HEK293 (cell line): ENCODE measurements around the gene MICAL3.
"Not testable (repeated sequence)": the region's sequence is repeated elsewhere in the genome, so short reads cannot be mapped to it uniquely, and the experiment has no call there.

Source experiments
- ZNF514 ChIP-seq: fragments of 450-650 bp; formaldehyde crosslinking; IDR thresholded peaks from 2 replicates; pipeline ENCODE4 v1.5.1; 2016; ENCODE audit warnings: missing biosample characterization, missing genetic modification characterization
- ZNF549 ChIP-seq: fragments of 450-650 bp; IDR thresholded peaks from 2 replicates; pipeline ENCODE4 v1.5.1; 2018; ENCODE audit warnings: missing biosample characterization, missing genetic modification characterization, mild to moderate bottlenecking, inconsistent platforms, moderate library complexity
- ZNF843 ChIP-seq: fragments of 450-650 bp; formaldehyde crosslinking; IDR thresholded peaks from 2 replicates; pipeline ENCODE4 v1.5.1; 2016; ENCODE audit warnings: missing biosample characterization, missing genetic modification characterization
- TF ChIP-seq, protein P1 (sequence below): fragments of 450-650 bp; formaldehyde crosslinking; IDR thresholded peaks from 2 replicates; pipeline ENCODE4 v1.5.1; 2016; ENCODE audit warnings: missing biosample characterization, missing genetic modification characterization
- TF ChIP-seq, protein P2 (sequence below): fragments of 450-650 bp; formaldehyde crosslinking; IDR thresholded peaks from 2 replicates; pipeline ENCODE4 v1.5.1; 2016; ENCODE audit warnings: missing biosample characterization, missing genetic modification characterization
- TF ChIP-seq, protein P3 (sequence below): fragments of 450-650 bp; formaldehyde crosslinking; IDR thresholded peaks from 2 replicates; pipeline ENCODE4 v1.5.1; 2016; ENCODE audit warnings: missing biosample characterization, missing genetic modification characterization
- TF ChIP-seq, protein P4 (sequence below): fragments of 450-650 bp; formaldehyde crosslinking; IDR thresholded peaks from 2 replicates; pipeline ENCODE4 v1.5.1; 2016; ENCODE audit warnings: missing biosample characterization, missing genetic modification characterization
- TF ChIP-seq, protein P5 (sequence below): fragments of 450-650 bp; formaldehyde crosslinking; IDR thresholded peaks from 2 replicates; pipeline ENCODE4 v1.5.1; 2016; ENCODE audit warnings: missing biosample characterization, missing genetic modification characterization
- TF ChIP-seq, protein P6 (sequence below): fragments of 450-650 bp; formaldehyde crosslinking; optimal IDR thresholded peaks from 2 replicates; pipeline ENCODE3; 2016; ENCODE audit warnings: missing biosample characterization, mild to moderate bottlenecking, missing genetic modification characterization

DNA sequence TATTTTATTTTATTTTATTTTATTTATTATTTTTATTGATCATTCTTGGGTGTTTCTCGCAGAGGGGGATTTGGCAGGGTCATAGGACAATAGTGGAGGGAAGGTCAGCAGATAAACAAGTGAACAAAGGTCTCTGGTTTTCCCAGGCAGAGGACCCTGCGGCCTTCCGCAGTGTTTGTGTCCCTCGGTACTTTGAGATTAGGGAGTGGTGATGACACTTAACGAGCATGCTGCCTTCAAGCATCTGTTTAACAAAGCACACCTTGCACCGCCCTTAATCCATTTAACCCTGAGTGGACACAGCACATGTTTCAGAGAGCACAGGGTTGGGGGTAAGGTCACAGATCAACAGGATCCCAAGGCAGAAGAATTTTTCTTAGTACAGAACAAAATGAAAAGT, 16.5 kb upstream of the MICAL3 start:
- TF ChIP-seq, protein P1, sequence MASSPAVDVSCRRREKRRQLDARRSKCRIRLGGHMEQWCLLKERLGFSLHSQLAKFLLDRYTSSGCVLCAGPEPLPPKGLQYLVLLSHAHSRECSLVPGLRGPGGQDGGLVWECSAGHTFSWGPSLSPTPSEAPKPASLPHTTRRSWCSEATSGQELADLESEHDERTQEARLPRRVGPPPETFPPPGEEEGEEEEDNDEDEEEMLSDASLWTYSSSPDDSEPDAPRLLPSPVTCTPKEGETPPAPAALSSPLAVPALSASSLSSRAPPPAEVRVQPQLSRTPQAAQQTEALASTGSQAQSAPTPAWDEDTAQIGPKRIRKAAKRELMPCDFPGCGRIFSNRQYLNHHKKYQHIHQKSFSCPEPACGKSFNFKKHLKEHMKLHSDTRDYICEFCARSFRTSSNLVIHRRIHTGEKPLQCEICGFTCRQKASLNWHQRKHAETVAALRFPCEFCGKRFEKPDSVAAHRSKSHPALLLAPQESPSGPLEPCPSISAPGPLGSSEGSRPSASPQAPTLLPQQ, result not testable (repeated sequence)
- TF ChIP-seq, protein P2, sequence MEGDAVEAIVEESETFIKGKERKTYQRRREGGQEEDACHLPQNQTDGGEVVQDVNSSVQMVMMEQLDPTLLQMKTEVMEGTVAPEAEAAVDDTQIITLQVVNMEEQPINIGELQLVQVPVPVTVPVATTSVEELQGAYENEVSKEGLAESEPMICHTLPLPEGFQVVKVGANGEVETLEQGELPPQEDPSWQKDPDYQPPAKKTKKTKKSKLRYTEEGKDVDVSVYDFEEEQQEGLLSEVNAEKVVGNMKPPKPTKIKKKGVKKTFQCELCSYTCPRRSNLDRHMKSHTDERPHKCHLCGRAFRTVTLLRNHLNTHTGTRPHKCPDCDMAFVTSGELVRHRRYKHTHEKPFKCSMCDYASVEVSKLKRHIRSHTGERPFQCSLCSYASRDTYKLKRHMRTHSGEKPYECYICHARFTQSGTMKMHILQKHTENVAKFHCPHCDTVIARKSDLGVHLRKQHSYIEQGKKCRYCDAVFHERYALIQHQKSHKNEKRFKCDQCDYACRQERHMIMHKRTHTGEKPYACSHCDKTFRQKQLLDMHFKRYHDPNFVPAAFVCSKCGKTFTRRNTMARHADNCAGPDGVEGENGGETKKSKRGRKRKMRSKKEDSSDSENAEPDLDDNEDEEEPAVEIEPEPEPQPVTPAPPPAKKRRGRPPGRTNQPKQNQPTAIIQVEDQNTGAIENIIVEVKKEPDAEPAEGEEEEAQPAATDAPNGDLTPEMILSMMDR (tag by site-specific recombination), result not testable (repeated sequence)
- not testable (repeated sequence) for TF ChIP-seq ZNF514, ZNF549, ZNF843 (tag by site-specific recombination)
- TF ChIP-seq, protein P3, sequence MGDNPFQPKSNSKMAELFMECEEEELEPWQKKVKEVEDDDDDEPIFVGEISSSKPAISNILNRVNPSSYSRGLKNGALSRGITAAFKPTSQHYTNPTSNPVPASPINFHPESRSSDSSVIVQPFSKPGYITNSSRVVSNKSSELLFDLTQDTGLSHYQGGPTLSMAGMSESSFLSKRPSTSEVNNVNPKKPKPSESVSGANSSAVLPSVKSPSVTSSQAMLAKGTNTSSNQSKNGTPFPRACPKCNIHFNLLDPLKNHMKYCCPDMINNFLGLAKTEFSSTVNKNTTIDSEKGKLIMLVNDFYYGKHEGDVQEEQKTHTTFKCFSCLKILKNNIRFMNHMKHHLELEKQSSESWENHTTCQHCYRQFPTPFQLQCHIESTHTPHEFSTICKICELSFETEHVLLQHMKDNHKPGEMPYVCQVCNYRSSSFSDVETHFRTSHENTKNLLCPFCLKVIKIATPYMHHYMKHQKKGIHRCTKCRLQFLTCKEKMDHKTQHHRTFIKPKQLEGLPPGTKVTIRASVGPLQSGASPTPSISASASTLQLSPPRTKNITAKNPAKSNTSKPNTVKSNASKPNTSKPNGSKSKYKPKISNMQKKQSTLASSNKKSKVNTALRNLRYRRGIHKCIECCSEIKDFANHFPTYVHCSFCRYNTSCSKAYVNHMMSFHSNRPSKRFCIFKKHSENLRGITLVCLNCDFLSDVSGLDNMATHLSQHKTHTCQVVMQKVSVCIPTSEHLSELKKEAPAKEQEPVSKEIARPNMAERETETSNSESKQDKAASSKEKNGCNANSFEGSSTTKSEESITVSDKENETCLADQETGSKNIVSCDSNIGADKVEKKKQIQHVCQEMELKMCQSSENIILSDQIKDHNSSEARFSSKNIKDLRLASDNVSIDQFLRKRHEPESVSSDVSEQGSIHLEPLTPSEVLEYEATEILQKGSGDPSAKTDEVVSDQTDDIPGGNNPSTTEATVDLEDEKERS (tag by site-specific recombination), result not testable (repeated sequence)
- TF ChIP-seq, protein P4, sequence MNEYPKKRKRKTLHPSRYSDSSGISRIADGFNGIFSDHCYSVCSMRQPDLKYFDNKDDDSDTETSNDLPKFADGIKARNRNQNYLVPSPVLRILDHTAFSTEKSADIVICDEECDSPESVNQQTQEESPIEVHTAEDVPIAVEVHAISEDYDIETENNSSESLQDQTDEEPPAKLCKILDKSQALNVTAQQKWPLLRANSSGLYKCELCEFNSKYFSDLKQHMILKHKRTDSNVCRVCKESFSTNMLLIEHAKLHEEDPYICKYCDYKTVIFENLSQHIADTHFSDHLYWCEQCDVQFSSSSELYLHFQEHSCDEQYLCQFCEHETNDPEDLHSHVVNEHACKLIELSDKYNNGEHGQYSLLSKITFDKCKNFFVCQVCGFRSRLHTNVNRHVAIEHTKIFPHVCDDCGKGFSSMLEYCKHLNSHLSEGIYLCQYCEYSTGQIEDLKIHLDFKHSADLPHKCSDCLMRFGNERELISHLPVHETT (tag by site-specific recombination), result not testable (repeated sequence)
- TF ChIP-seq, protein P5, sequence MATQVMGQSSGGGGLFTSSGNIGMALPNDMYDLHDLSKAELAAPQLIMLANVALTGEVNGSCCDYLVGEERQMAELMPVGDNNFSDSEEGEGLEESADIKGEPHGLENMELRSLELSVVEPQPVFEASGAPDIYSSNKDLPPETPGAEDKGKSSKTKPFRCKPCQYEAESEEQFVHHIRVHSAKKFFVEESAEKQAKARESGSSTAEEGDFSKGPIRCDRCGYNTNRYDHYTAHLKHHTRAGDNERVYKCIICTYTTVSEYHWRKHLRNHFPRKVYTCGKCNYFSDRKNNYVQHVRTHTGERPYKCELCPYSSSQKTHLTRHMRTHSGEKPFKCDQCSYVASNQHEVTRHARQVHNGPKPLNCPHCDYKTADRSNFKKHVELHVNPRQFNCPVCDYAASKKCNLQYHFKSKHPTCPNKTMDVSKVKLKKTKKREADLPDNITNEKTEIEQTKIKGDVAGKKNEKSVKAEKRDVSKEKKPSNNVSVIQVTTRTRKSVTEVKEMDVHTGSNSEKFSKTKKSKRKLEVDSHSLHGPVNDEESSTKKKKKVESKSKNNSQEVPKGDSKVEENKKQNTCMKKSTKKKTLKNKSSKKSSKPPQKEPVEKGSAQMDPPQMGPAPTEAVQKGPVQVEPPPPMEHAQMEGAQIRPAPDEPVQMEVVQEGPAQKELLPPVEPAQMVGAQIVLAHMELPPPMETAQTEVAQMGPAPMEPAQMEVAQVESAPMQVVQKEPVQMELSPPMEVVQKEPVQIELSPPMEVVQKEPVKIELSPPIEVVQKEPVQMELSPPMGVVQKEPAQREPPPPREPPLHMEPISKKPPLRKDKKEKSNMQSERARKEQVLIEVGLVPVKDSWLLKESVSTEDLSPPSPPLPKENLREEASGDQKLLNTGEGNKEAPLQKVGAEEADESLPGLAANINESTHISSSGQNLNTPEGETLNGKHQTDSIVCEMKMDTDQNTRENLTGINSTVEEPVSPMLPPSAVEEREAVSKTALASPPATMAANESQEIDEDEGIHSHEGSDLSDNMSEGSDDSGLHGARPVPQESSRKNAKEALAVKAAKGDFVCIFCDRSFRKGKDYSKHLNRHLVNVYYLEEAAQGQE (tag by site-specific recombination), result not testable (repeated sequence)
- TF ChIP-seq, protein P6, sequence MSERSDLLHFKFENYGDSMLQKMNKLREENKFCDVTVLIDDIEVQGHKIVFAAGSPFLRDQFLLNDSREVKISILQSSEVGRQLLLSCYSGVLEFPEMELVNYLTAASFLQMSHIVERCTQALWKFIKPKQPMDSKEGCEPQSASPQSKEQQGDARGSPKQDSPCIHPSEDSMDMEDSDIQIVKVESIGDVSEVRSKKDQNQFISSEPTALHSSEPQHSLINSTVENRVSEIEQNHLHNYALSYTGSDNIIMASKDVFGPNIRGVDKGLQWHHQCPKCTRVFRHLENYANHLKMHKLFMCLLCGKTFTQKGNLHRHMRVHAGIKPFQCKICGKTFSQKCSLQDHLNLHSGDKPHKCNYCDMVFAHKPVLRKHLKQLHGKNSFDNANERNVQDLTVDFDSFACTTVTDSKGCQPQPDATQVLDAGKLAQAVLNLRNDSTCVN (tag by site-specific recombination), result not testable (repeated sequence)
